GM19025 (cell line): ENCODE results near the gene ZFP64.
"Not testable (repeated sequence)": the region's sequence is repeated elsewhere in the genome, so short reads cannot be mapped to it uniquely, and the experiment has no call there.

Experiments used
- ATAC-seq: cut with Tn5 transposase; IDR thresholded peaks from one replicate; pipeline ENCODE4 v1.9.1; 2021; ENCODE audit warnings: mild to moderate bottlenecking, low read depth, moderate library complexity; ENCODE audit not compliant: unreplicated experiment

ZFP64 gene

GRCh38 chr20:52166150-52166549, 25.4 kb downstream of the ZFP64 start:
- no peak for ATAC-seq

- ATAC-seq, result no peak
Measured at GRCh38 chr20:52160621-52161204, 30.9 kb downstream of the ZFP64 start.

GRCh38 chr20:52160049-52160570, 31.5 kb downstream of the ZFP64 start:
- no peak for ATAC-seq

GRCh38 chr20:52154575-52154974, 37.0 kb downstream of the ZFP64 start:
- ATAC-seq, result no peak

- no peak for ATAC-seq
Measured at GRCh38 chr20:52153896-52154295, 37.7 kb downstream of the ZFP64 start.

- ATAC-seq, result no peak
Measured at GRCh38 chr20:52152921-52153320, 38.7 kb downstream of the ZFP64 start.

- ATAC-seq, result no peak
Measured at GRCh38 chr20:52152416-52152815, 39.2 kb downstream of the ZFP64 start.

GRCh38 chr20:52150440-52151258, 40.9 kb downstream of the ZFP64 start:
- no peak for ATAC-seq

- ATAC-seq, result no peak
Measured at GRCh38 chr20:52145587-52145986, 46.0 kb downstream of the ZFP64 start.

GRCh38 chr20:52143277-52143676, 48.3 kb downstream of the ZFP64 start:
- ATAC-seq, result no peak

- ATAC-seq, result no peak
Measured at GRCh38 chr20:52142757-52143156, 48.8 kb downstream of the ZFP64 start.

- no peak for ATAC-seq
Measured at GRCh38 chr20:52139986-52140385, 51.6 kb downstream of the ZFP64 start.

GRCh38 chr20:52137850-52138249, 53.7 kb downstream of the ZFP64 start:
- no peak for ATAC-seq

GRCh38 chr20:52133714-52134113, 57.9 kb downstream of the ZFP64 start:
- ATAC-seq, result not testable (repeated sequence)

- no peak for ATAC-seq
Measured at GRCh38 chr20:52132337-52132736, 59.2 kb downstream of the ZFP64 start.

GRCh38 chr20:52131048-52131643, 60.4 kb downstream of the ZFP64 start:
- ATAC-seq, result no peak

GRCh38 chr20:52130406-52130805, 61.2 kb downstream of the ZFP64 start:
- no peak for ATAC-seq

- ATAC-seq, result no peak
Measured at GRCh38 chr20:52129611-52130010, 62.0 kb downstream of the ZFP64 start.

- ATAC-seq, result no peak
Measured at GRCh38 chr20:52127309-52127708, 64.3 kb downstream of the ZFP64 start.

GRCh38 chr20:52124821-52125220, 66.8 kb downstream of the ZFP64 start:
- no peak for ATAC-seq

- ATAC-seq, result no peak
Measured at GRCh38 chr20:52118696-52119095, 72.9 kb downstream of the ZFP64 start.
